Central memory CD8-positive, alpha-beta T cell (primary cell): ENCODE results near the gene COLEC12.

Source experiments
- ATAC-seq: fragments of 150-1000 bp; cut with Tn5 transposase; replicated peaks from 2 replicates; pipeline ENCODE4 v1.10.0; 2022; ENCODE audit warnings: mild to moderate bottlenecking, moderate FRiP score, moderate number of reproducible peaks; ENCODE audit not compliant: poor library complexity, severe bottlenecking; ENCODE audit errors: extremely low read depth
- DNase-seq, 2 donors: peaks; one replicate each; pipeline ENCODE4 v3.0.0; 2021; ENCODE audit warnings: low spot score in 2 of 2
- H3K27ac Mint-ChIP-seq: one replicate; pipeline ENCODE4 v1.8.0; 2022; ENCODE audit warnings: low read depth, mild to moderate bottlenecking, moderate library complexity, mixed read lengths
- H3K27me3 Mint-ChIP-seq: one replicate; pipeline ENCODE4 v1.8.0; 2022; ENCODE audit warnings: mixed read lengths
- H3K36me3 Mint-ChIP-seq: one replicate; pipeline ENCODE4 v1.8.0; 2022; ENCODE audit warnings: mild to moderate bottlenecking, moderate library complexity, mixed read lengths; ENCODE audit not compliant: insufficient read depth
- H3K4me1 Mint-ChIP-seq: one replicate; pipeline ENCODE4 v1.8.0; 2022; ENCODE audit warnings: mixed read lengths
- H3K4me3 Mint-ChIP-seq: one replicate; pipeline ENCODE4 v1.8.0; 2022; ENCODE audit warnings: mild to moderate bottlenecking, moderate library complexity, mixed read lengths
- H3K9me3 Mint-ChIP-seq: one replicate; pipeline ENCODE4 v1.8.0; 2022; ENCODE audit warnings: mixed read lengths

COLEC12 gene

DNA sequence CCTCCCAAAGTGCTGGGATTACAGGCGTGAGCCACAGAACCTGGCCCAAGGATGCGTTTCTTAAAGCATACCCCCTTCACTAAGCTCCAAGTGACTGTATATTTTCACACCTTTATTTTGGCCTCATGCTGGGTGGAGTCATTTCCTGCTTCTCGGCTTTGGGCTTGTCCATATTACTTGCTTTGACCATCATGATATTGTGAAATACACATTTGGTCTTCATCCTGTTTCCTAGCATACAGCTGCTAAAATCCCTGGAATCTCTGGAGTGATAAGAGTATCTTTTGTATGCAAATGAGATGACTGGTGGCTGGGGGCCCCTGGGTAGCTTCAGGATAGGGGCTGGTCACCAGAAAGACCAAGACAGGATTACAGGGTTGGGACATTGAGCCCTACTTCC is 17.6 kb upstream of the COLEC12 start:
- Mint-ChIP-seq H3K4me1 (peaks cover 4% of the 10 kb centered on the region), H3K36me3 (no peaks in the 10 kb centered on the region), H3K27me3 (peaks cover 17% of the 10 kb centered on the region), H3K9me3 (peaks cover 6% of the 10 kb centered on the region), H3K27ac (no peak overlapping the region), H3K4me3 (no peak overlapping the region)
- no peak for ATAC-seq
- no peak for DNase-seq

GRCh38 chr18:515838-516237 is 15.3 kb upstream of the COLEC12 start:
- Mint-ChIP-seq H3K27me3 (peaks cover 17% of the 10 kb centered on the region), H3K27ac (no peak overlapping the region), H3K4me1 (peaks cover 4% of the 10 kb centered on the region), H3K4me3 (no peak overlapping the region), H3K36me3 (no peaks in the 10 kb centered on the region), H3K9me3 (peaks cover 6% of the 10 kb centered on the region)
- ATAC-seq (no peak), DNase-seq (no peak)

DNA sequence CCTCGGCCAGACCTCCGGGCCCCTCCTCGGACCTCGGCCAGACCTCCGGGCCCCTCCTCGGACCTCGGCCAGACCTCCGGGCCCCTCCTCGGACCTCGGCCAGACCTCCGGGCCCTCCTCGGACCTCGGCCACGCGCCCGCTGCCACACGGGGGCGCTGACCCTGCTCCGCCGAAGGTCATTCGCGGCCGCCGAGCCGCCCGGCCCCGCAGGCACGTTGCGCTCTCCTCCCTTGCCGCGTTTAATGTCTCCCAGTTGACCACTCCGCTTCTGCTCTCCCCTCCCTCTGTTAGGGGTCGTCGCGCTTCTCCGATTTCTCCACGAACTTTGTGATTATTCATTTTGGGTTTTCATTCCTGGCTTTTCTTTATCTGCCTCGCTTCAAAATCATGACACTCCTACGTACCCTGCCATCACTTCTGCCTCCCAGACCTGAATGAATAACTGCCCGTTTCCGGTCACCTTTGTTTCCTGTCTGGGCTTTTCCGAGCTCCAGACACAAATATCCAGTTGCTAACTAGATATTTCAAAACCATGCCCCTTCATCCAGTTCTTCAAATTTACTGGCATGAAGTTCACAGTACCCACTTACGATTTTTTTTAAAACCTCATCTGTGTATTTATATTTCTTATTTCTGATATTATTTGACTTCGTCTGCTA is 14.8 kb upstream of the COLEC12 start:
- H3K36me3 Mint-ChIP-seq = no peaks in the 10 kb centered on the region
- DNase-seq (no peak), ATAC-seq (no peak)
- peaks cover 6% of the 10 kb centered on the region for H3K9me3 Mint-ChIP-seq
- H3K27me3 Mint-ChIP-seq = peaks cover 17% of the 10 kb centered on the region
- H3K4me3 Mint-ChIP-seq = no peak overlapping the region
- H3K4me1 Mint-ChIP-seq = peaks cover 4% of the 10 kb centered on the region
- H3K27ac Mint-ChIP-seq = no peak overlapping the region

GRCh38 chr18:513826-514530 is 13.5 kb upstream of the COLEC12 start:
- H3K27me3 Mint-ChIP-seq = peaks cover 17% of the 10 kb centered on the region
- no peak for ATAC-seq
- H3K9me3 Mint-ChIP-seq = peaks cover 6% of the 10 kb centered on the region
- H3K36me3 Mint-ChIP-seq = no peaks in the 10 kb centered on the region
- H3K4me1 Mint-ChIP-seq = peaks cover 4% of the 10 kb centered on the region
- DNase-seq = no peak
- no peak overlapping the region for H3K27ac Mint-ChIP-seq
- no peak overlapping the region for H3K4me3 Mint-ChIP-seq

GRCh38 chr18:512957-513356 is 12.5 kb upstream of the COLEC12 start:
- DNase-seq (no peak), ATAC-seq (no peak)
- Mint-ChIP-seq H3K4me1 (peaks cover 4% of the 10 kb centered on the region), H3K27me3 (peaks cover 9% of the 10 kb centered on the region), H3K36me3 (no peaks in the 10 kb centered on the region), H3K9me3 (peaks cover 6% of the 10 kb centered on the region), H3K4me3 (no peak overlapping the region), H3K27ac (no peak overlapping the region)

DNA sequence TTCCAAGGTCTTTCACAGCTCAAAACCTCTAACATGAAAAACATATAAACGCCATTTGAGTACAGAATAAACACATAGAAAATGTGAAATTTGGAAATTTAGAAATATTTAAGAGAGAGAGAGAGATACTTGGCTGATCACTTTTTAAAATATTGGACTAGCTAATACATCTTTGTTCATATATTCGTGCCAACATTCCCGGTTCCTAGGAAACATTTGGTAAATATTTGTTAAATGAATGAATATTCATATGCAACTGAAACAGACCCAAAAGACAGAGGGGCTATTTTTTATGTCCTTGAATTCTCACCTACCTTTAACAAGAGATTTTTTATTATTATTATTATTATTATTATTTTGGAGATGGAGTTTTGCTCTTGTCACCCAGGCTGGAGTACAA is 8.3 kb upstream of the COLEC12 start:
- DNase-seq = no peak
- Mint-ChIP-seq H3K4me1 (no peaks in the 10 kb centered on the region), H3K27ac (no peak overlapping the region), H3K4me3 (no peak overlapping the region), H3K36me3 (no peaks in the 10 kb centered on the region), H3K27me3 (no peaks in the 10 kb centered on the region), H3K9me3 (no peaks in the 10 kb centered on the region)
- no peak for ATAC-seq

- no peaks in the 10 kb centered on the region for H3K36me3 Mint-ChIP-seq
- DNase-seq (no peak), ATAC-seq (no peak)
- H3K9me3 Mint-ChIP-seq = no peaks in the 10 kb centered on the region
- no peak overlapping the region for H3K27ac Mint-ChIP-seq
- no peaks in the 10 kb centered on the region for H3K27me3 Mint-ChIP-seq
- H3K4me1 Mint-ChIP-seq = no peaks in the 10 kb centered on the region
- H3K4me3 Mint-ChIP-seq = no peak overlapping the region
Observed at GRCh38 chr18:507636-508035, 7.1 kb upstream of the COLEC12 start.

GRCh38 chr18:506801-507200 is 6.3 kb upstream of the COLEC12 start:
- no peak overlapping the region for H3K4me3 Mint-ChIP-seq
- H3K9me3 Mint-ChIP-seq = no peaks in the 10 kb centered on the region
- no peak for ATAC-seq
- no peak overlapping the region for H3K27ac Mint-ChIP-seq
- no peak for DNase-seq
- H3K36me3 Mint-ChIP-seq = no peaks in the 10 kb centered on the region
- no peaks in the 10 kb centered on the region for H3K27me3 Mint-ChIP-seq
- H3K4me1 Mint-ChIP-seq = no peaks in the 10 kb centered on the region

DNA sequence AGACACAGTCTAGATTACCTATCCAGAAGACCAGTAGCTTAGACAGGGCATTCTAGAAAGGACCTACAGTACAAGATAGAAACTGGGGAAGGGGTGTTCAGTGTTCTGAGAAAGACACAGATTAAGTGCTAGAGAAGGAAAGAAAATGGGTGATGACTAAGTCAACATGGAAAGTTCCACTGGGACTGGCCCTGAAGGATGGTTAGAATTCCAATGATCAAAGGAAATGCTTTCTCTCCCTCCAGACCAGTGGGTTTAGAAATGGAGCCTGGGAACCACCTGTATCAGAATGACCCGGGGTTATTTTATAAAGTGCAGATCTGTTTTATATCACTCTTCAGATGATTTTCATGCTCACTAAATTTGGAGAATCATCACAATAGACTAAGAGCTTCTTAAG is 5.8 kb upstream of the COLEC12 start:
- no peak overlapping the region for H3K4me3 Mint-ChIP-seq
- peaks cover 3% of the 10 kb centered on the region for H3K27me3 Mint-ChIP-seq
- H3K27ac Mint-ChIP-seq = no peak overlapping the region
- H3K4me1 Mint-ChIP-seq = no peaks in the 10 kb centered on the region
- DNase-seq (no peak), ATAC-seq (no peak)
- H3K36me3 Mint-ChIP-seq = no peaks in the 10 kb centered on the region
- no peaks in the 10 kb centered on the region for H3K9me3 Mint-ChIP-seq

- no peak overlapping the region for H3K27ac Mint-ChIP-seq
- ATAC-seq = no peak
Observed at GRCh38 chr18:505483-506122, 5.1 kb upstream of the COLEC12 start.

DNA sequence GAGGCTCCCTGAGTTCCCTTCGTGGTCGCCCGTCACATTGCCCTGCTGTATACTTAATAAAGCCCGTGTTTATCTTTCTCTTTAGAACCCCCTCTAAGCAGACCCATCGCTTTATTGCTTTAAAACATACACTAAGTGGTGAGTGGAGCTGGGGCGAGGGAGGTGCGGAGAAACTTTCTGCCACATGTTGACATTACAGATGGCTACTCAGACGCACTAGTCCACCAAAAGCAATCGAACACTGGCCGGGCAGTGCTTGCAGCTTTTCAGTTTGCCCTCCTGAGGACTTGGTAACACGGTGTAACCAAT is 859 bp upstream of the COLEC12 start:
- no peak for DNase-seq
- ATAC-seq = no peak
- H3K27me3 Mint-ChIP-seq = peaks cover 31% of the 10 kb centered on the region
- H3K4me1 Mint-ChIP-seq = no peaks in the 10 kb centered on the region
- H3K9me3 Mint-ChIP-seq = no peaks in the 10 kb centered on the region
- H3K27ac Mint-ChIP-seq = no peak overlapping the region
- H3K36me3 Mint-ChIP-seq = no peaks in the 10 kb centered on the region
- no peak overlapping the region for H3K4me3 Mint-ChIP-seq

More at GRCh38 chr18:505483-506122, 5.1 kb upstream of the COLEC12 start:
- Mint-ChIP-seq H3K27me3 (peaks cover 9% of the 10 kb centered on the region), H3K4me3 (no peak overlapping the region), H3K36me3 (no peaks in the 10 kb centered on the region), H3K9me3 (no peaks in the 10 kb centered on the region), H3K4me1 (no peaks in the 10 kb centered on the region)
- DNase-seq = no peak

- peaks cover 37% of the 10 kb centered on the region for H3K27me3 Mint-ChIP-seq
- no peaks in the 10 kb centered on the region for H3K36me3 Mint-ChIP-seq
- ATAC-seq = no peak
- DNase-seq = no peak
- no peak overlapping the region for H3K4me3 Mint-ChIP-seq
- no peaks in the 10 kb centered on the region for H3K9me3 Mint-ChIP-seq
- H3K27ac Mint-ChIP-seq = no peak overlapping the region
- H3K4me1 Mint-ChIP-seq = no peaks in the 10 kb centered on the region
Observed at GRCh38 chr18:499776-500631, 497 bp downstream of the COLEC12 start.
